Lung (tissue), 12 donors: Measurements from ENCODE around the gene GAA. TPM values are rescaled to one million over a fixed set of nuclear protein-coding genes. Genes with fewer than 3 reads are reported as not detected.

Experiments used
- ATAC-seq: fragments of 200-7000 bp; cut with Tn5 transposase; one replicate; pipeline ENCODE4 v1.9.1; 2020; ENCODE audit warnings: moderate number of reproducible peaks; ENCODE audit not compliant: insufficient read depth, low FRiP score
- DNase-seq, 3 donors: peaks; one replicate each; pipeline ENCODE4 v3.0.0-alpha.2; 2013 to 2017
- H3K27ac ChIP-seq, 2 donors: one replicate each; pipeline ENCODE4 v1.5.1; 2013; ENCODE audit warnings: mild to moderate bottlenecking in 2 of 2, moderate library complexity in 2 of 2, control low read depth in 1 of 2, inconsistent platforms in 1 of 2, low read depth in 1 of 2, low read length in 1 of 2
- H3K27me3 ChIP-seq, 3 donors: one replicate each; pipeline ENCODE4 v1.5.1; 2013; ENCODE audit warnings: low read length in 2 of 3; ENCODE audit not compliant: control insufficient read depth in 3 of 3, insufficient read depth in 3 of 3
- H3K36me3 ChIP-seq, 4 donors: one replicate each; pipeline ENCODE4 v1.5.1; 2013; ENCODE audit warnings: low read length in 4 of 4, mild to moderate bottlenecking in 1 of 4, moderate library complexity in 1 of 4; ENCODE audit not compliant: control insufficient read depth in 4 of 4, insufficient read depth in 4 of 4
- H3K4me1 ChIP-seq, 5 donors: one replicate each; pipeline ENCODE4 v1.5.1; 2013; ENCODE audit warnings: low read length in 5 of 5, mild to moderate bottlenecking in 2 of 5, moderate library complexity in 1 of 5; ENCODE audit not compliant: control insufficient read depth in 5 of 5, insufficient read depth in 5 of 5
- H3K4me3 ChIP-seq: one replicate; pipeline ENCODE4 v1.5.1; 2013; ENCODE audit warnings: mild to moderate bottlenecking, control low read depth, moderate library complexity
- H3K9ac ChIP-seq, 2 donors: one replicate each; pipeline ENCODE4 v1.5.1; 2013; ENCODE audit warnings: low read length in 2 of 2, control low read depth in 1 of 2; ENCODE audit not compliant: insufficient read depth in 1 of 2
- H3K9me3 ChIP-seq, 4 donors: one replicate each; pipeline ENCODE4 v1.5.1; 2013; ENCODE audit warnings: low read length in 3 of 4, mild to moderate bottlenecking in 1 of 4, moderate library complexity in 1 of 4; ENCODE audit not compliant: control insufficient read depth in 4 of 4, insufficient read depth in 3 of 4
- WGBS, 2 donors: extraction: QIAGEN DNeasy Blood & Tissue Kit; methylation state at CpG; one replicate each; pipeline ENCODE4 v1.1.7; 2013; 5-methylcytosine and 5-hydroxymethylcytosine counted together
- polyA plus RNA-seq, 2 donors: library from polyadenylated mRNA; stranded (reverse); fragments of 200-250 nt; gene quantifications; one replicate each; pipeline ENCODE4 v1.2.1, GENCODE V29; 2013
- total RNA-seq, 2 donors: library from RNA; depleted of rRNA in 1 of 2; stranded (reverse); fragments of >200 nt in 1 of 2; gene quantifications; one replicate each; pipeline ENCODE4 v1.2.1, GENCODE V29; 2014 to 2021
- TF ChIP-seq, protein P1 (sequence below): IDR thresholded peaks from 2 replicates; pipeline ENCODE4 v1.5.1; 2012; ENCODE audit warnings: mild to moderate bottlenecking; ENCODE audit errors: control extremely low read depth, extremely low read depth
- donor health status: control.
- donor health status: control.
- donor health status: Bipolar disorder and iron deficiency.
- donor health status: healthy.
- donor health status: DM: yes; HTN: yes; CAD: no.

The GAA gene
- total and polyA plus RNA-seq, 4 donors: 30.5 to 88.6 (median 68.0) TPM

DNA sequence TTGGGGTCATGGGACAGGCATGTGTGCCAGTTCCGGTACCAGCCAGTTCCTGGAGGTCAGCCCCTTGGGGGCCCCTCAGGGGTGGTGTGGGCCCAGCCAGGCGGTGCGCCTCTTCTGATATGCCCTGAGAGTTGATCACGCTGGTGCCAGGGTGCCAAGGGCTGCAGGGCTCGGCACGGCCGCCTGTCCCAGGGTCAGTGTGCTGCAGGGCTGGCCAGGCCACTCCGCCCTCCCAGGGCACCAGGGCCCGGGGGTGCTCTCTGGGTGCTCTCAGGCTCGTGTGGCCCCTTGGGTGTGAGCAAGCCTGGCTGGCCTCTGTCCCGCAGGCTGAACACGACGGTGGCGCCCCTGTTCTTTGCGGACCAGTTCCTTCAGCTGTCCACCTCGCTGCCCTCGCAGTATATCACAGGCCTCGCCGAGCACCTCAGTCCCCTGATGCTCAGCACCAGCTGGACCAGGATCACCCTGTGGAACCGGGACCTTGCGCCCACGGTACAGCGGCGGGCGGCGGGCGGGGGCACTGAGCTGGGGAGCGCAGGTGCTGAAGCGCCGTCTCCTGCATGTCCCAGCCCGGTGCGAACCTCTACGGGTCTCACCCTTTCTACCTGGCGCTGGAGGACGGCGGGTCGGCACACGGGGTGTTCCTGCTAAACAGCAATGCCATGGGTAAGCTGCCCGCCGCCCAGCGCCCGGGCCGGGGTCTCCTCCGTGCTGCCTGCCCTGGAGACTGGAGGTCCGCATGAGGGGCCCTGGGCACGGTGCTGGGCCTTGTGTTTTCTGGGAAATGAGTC lies 6.0 kb downstream of the GAA start:
- ATAC-seq: no peak
- H3K27ac ChIP-seq: no peak overlapping the region
- H3K4me3 ChIP-seq: no peak overlapping the region
- H3K9ac ChIP-seq: no peak overlapping the region
- H3K9me3 ChIP-seq: no peaks in the 10 kb centered on the region
- peak in 1 of 3 donors; percentile 6 for DNase-seq
- H3K27me3 ChIP-seq: no peaks in the 10 kb centered on the region
- 92 to 94% methylated on average over 46 of the region's 46 CpGs for WGBS, 2 donors
- H3K36me3 ChIP-seq: peaks cover 0 to 6% (median 0%) of the 10 kb centered on the region in 4 donors
- TF ChIP-seq, protein P1, sequence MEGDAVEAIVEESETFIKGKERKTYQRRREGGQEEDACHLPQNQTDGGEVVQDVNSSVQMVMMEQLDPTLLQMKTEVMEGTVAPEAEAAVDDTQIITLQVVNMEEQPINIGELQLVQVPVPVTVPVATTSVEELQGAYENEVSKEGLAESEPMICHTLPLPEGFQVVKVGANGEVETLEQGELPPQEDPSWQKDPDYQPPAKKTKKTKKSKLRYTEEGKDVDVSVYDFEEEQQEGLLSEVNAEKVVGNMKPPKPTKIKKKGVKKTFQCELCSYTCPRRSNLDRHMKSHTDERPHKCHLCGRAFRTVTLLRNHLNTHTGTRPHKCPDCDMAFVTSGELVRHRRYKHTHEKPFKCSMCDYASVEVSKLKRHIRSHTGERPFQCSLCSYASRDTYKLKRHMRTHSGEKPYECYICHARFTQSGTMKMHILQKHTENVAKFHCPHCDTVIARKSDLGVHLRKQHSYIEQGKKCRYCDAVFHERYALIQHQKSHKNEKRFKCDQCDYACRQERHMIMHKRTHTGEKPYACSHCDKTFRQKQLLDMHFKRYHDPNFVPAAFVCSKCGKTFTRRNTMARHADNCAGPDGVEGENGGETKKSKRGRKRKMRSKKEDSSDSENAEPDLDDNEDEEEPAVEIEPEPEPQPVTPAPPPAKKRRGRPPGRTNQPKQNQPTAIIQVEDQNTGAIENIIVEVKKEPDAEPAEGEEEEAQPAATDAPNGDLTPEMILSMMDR: no peak
- H3K4me1 ChIP-seq: peaks cover 0 to 14% (median 1%) of the 10 kb centered on the region in 5 donors

DNA sequence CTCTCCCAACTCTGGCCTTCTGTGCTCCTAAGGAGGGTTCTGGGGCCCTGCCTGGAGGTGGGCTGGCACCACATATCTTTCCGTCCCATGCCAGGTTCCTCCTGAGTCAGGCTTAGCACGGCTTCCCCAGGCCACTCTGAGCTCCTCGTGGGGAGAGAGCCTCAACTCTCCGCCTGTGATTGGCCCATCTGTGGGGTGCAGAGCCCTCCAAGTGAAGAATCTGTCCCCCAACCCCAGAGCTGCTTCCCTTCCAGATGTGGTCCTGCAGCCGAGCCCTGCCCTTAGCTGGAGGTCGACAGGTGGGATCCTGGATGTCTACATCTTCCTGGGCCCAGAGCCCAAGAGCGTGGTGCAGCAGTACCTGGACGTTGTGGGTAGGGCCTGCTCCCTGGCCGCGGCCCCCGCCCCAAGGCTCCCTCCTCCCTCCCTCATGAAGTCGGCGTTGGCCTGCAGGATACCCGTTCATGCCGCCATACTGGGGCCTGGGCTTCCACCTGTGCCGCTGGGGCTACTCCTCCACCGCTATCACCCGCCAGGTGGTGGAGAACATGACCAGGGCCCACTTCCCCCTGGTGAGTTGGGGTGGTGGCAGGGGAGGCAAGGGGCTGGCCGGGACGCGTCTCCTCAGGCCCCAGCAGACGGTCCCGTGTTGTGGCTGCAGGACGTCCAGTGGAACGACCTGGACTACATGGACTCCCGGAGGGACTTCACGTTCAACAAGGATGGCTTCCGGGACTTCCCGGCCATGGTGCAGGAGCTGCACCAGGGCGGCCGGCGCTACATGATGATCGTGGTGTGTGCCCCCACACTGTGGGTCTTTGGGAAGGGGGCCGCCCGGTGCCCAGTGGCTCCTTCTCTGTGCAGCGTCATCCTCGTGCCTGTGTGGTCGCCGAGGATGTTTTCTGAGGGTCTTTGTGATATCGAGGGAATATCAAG lies 6.9 kb downstream of the GAA start:
- Histone ChIP-seq H3K27me3 (no peaks in the 10 kb centered on the region), H3K27ac (no peak overlapping the region)
- DNase-seq: peak in 1 of 3 donors; percentile 4

DNA sequence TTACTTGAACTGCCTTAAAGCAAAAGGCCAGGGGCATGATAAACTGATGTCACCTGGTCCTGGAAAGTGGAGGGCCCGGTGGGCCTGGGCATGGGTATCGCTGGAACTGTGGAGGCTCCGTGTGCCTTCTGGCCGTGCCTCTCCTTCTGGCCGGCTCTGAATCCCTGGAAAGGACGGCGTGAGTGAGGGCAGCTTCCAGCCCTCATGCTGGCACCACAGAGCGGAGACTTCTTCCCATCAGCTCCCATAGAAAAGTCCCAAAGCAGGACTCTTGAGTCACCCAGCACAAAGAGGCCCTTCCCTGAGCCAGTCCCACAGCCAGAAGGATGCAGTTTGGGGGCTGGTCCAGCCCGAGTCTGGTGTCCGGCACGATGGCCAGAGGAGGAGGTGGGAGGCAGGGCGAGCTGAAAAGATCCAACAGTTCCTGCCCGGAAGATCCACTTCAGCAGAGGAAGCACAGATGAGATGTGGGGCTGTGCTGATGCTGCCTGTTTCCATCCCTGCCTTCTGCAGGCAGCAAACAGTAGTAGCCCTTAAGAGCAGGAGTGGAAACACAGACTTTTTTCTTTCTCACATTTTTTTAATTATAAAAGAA lies 7.8 kb downstream of the GAA start:
- no peak overlapping the region for H3K4me3 ChIP-seq
- H3K9ac ChIP-seq: no peak overlapping the region
- peaks cover 0 to 9% (median 0%) of the 10 kb centered on the region in 5 donors for H3K4me1 ChIP-seq
- ATAC-seq: no peak
- peaks cover 0 to 6% (median 0%) of the 10 kb centered on the region in 4 donors for H3K36me3 ChIP-seq
- 89 to 97% methylated on average over 13 of the region's 13 CpGs for WGBS, 2 donors
- peak in 1 of 3 donors; percentile 7 for DNase-seq
- TF ChIP-seq, protein P1: no peak
- H3K9me3 ChIP-seq: no peaks in the 10 kb centered on the region
- H3K27me3 ChIP-seq: no peaks in the 10 kb centered on the region
- H3K27ac ChIP-seq: no peak overlapping the region

More for the DNA sequence above, 6.9 kb downstream of the GAA start:
- no peak for ATAC-seq
- Histone ChIP-seq H3K4me3 (no peak overlapping the region), H3K9me3 (no peaks in the 10 kb centered on the region), H3K36me3 (peaks cover 0 to 6% (median 0%) of the 10 kb centered on the region in 4 donors), H3K4me1 (peaks cover 0 to 9% (median 0%) of the 10 kb centered on the region in 5 donors), H3K9ac (no peak overlapping the region)
- TF ChIP-seq, protein P1: no peak
- 91 to 92% methylated on average over 35 to 40 of the region's 40 CpGs for WGBS, 2 donors
